Urinary bladder (tissue), 4 donors: ENCODE data around the gene RASL10B. TPM values are rescaled to one million over a fixed set of nuclear protein-coding genes. Genes with fewer than 3 reads are reported as not detected.

Source experiments
- DNase-seq: peaks from one replicate; pipeline ENCODE4 v3.0.0-alpha.2; 2015; ENCODE audit errors: extremely low spot score
- H3K27ac ChIP-seq: one replicate; pipeline ENCODE4 v1.5.1; 2013; ENCODE audit warnings: low read depth, mild to moderate bottlenecking, moderate library complexity
- H3K36me3 ChIP-seq: one replicate; pipeline ENCODE4 v1.6.1; 2013; ENCODE audit warnings: mild to moderate bottlenecking, moderate library complexity; ENCODE audit not compliant: insufficient read depth
- H3K4me1 ChIP-seq: one replicate; pipeline ENCODE4 v1.6.1; 2013; ENCODE audit warnings: mild to moderate bottlenecking, moderate library complexity; ENCODE audit not compliant: insufficient read depth
- H3K4me3 ChIP-seq: one replicate; pipeline ENCODE4 v1.5.1; 2013; ENCODE audit warnings: low read depth, low read length
- WGBS: extraction: QIAGEN DNeasy Blood & Tissue Kit; methylation state at CpG from one replicate; pipeline ENCODE4 v1.1.7; 2013; 5-methylcytosine and 5-hydroxymethylcytosine counted together
- polyA plus RNA-seq: library from polyadenylated mRNA; stranded (reverse); fragments of 200-250 nt; gene quantifications from one replicate; pipeline ENCODE4 v1.2.3, GENCODE V29; 2013
- total RNA-seq: library from RNA; depleted of rRNA; stranded (reverse); fragments of >200 nt; gene quantifications from one replicate; pipeline ENCODE4 v1.2.3, GENCODE V29; 2014
- donor health status: healthy with polysubstance abuse.
- donor health status: healthy.

Gene RASL10B
- total and polyA plus RNA-seq, 2 donors, result 0.69 to 3.0 TPM

DNA sequence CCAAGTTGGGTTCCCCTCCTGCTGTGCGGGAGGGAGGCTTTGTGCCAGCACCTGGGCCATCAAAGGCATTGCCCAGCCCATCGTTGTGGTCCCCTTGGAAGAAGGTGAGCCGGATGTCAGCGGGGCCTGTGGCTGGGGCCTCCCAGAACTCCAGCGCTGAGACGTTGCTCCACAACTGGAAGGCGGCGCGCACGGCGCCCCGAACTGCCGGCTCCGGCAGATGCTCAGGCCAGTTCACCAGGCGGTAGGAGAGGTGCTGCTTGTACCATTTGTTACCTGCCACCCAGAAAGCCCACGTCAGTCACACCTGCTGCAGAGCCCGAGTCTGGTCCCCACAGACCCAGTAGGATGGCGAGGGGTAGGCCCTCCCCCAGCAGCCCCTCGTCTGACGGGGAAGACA, 41.7 kb downstream of the RASL10B start:
- no peak for DNase-seq
- H3K36me3 ChIP-seq, result no peaks in the 10 kb centered on the region
- no peak overlapping the region for H3K27ac ChIP-seq
- H3K4me3 ChIP-seq, result no peak overlapping the region
- H3K4me1 ChIP-seq, result no peaks in the 10 kb centered on the region
- WGBS, result 84% methylated on average over 20 of the region's 20 CpGs

DNA sequence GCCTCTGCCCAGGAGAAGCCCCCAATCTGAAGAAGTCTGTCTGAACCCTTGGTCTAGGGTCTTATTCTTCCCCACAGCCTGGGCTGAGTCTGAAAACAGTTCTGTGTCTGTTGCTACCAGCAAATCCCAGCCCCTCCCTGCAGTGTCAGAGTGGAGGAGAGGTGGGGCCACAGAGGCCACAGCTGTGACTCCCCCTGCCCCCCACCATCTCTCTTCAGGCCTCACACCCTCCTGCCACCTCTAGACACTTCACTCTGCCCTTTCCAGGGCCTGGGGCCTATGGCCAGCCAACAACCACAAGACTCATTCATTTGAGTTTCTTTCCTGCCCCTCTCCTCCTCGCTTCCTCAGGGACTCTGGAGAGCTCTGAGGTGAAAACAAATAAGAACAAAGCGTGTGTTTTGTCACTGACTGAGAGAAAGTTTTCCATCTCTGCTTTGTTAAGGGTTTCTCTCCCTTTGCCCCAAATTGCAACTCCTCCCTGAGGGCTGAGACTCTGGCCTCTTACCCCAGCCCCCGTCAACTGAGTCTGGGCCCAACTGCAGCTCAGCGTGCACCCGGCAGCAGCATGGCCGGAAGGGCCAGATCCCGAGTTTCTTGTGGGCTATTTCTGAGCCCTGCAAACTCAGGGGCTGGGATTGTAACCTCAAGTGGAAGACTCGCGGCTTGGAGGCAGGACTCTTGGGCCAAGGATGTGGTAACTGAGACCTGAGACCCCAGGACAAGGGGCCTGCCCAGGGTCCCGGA, 42.4 kb downstream of the RASL10B start:
- H3K27ac ChIP-seq, result no peak overlapping the region
- H3K4me3 ChIP-seq, result no peak overlapping the region
- no peaks in the 10 kb centered on the region for H3K4me1 ChIP-seq
- no peak for DNase-seq
- WGBS, result 30% methylated on average over 10 of the region's 10 CpGs
- H3K36me3 ChIP-seq, result no peaks in the 10 kb centered on the region

DNA sequence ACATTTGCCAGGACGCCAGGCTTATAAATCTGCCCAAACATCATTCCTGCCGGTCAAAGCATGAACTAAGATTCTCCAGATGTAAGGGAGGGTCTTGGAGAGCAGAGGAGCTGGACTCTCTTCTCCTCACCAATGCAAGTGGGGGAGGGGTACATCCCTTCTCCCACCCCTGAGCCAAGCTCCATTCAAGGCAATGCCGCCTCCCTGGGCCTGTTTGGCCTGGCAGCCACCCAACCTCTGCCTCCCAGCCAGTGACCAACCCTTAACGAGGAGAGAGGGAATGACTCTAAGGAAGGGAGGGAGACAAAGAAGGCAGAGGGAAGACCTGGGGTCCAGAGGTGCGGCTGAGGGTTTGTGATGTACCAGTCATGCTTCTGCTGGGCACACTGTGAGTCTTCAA, 43.1 kb downstream of the RASL10B start:
- 35% methylated on average over 5 of the region's 5 CpGs for WGBS
- DNase-seq, result no peak
- H3K4me3 ChIP-seq, result no peak overlapping the region
- H3K36me3 ChIP-seq, result no peaks in the 10 kb centered on the region
- H3K4me1 ChIP-seq, result no peaks in the 10 kb centered on the region
- H3K27ac ChIP-seq, result no peak overlapping the region

DNA sequence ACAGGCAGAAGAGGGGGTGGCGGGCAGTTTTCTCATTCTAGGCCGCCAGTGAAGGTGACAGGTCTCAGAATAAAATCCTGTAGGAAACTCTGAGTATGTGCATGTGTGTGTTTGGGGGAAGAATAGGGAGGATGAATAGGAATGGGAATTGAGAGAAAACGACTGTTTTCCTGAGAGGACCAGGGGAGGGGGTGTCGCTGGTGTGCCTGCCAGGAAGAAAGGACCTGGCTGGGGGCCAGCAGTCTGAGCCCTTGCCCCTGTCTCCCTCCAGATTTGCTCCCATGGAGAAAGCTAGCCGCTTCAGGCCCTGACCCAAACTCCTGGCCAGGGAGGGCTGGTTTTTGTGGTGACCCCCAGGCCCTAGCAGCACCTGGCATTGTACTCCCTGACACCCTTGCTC, 43.6 kb downstream of the RASL10B start:
- H3K4me3 ChIP-seq, result no peak overlapping the region
- WGBS, result 41% methylated on average over 5 of the region's 5 CpGs
- H3K4me1 ChIP-seq, result no peaks in the 10 kb centered on the region
- DNase-seq, result no peak
- H3K36me3 ChIP-seq, result no peaks in the 10 kb centered on the region
- H3K27ac ChIP-seq, result no peak overlapping the region

DNA sequence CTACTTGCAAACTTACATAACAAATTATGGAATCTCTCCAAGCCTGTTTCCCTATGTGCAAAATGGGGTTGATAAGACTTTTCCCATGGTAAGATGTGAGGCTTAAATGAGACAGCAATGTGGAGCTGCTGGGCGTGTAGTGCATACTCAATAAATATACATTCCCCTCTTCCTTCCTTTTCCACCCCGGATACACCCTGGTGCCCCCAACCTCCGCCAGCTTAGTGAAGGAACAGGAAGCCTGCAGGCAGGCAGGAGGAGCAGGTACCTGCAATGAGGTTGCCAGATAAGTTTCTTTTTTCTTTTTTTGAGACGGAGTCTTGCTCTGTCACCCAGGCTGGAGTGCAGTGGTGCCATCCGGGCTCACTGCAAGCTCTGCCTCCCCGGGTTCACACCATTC, 44.1 kb downstream of the RASL10B start:
- Histone ChIP-seq H3K36me3 (no peaks in the 10 kb centered on the region), H3K27ac (no peak overlapping the region), H3K4me3 (no peak overlapping the region), H3K4me1 (no peaks in the 10 kb centered on the region)
- DNase-seq, result no peak
- WGBS, result 56% methylated on average over 6 of the region's 6 CpGs

DNA sequence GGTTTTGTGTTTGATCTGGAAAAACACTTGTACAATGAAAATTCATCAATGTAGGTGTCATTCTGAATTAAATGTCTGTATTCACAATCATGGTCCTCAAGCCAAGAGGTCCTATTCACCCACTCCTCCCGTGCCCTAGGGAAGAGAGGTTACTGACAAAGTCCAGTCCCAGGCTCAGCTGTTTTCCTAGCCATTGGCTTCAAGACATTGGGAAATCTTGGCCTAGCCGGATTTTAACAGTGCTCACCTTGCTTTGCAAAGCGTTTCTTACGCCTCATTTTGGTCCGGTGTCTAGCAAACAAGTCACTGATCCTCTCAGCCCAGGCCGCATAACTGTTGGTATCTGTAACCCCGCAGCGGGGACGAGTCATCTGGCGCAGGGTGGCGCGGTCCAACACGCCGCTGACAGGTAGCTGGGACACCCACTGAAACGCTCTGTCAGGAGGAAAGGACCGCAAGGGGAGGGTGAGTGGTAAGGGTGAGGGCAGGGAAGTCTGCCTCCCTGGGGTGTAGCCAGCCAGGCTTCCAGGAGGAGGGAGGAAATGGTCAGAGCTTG, 47.3 kb downstream of the RASL10B start:
- 87% methylated on average over 16 of the region's 16 CpGs for WGBS
- no peaks in the 10 kb centered on the region for H3K4me1 ChIP-seq
- H3K27ac ChIP-seq, result no peak overlapping the region
- no peak overlapping the region for H3K4me3 ChIP-seq
- no peaks in the 10 kb centered on the region for H3K36me3 ChIP-seq
- DNase-seq, result no peak

DNA sequence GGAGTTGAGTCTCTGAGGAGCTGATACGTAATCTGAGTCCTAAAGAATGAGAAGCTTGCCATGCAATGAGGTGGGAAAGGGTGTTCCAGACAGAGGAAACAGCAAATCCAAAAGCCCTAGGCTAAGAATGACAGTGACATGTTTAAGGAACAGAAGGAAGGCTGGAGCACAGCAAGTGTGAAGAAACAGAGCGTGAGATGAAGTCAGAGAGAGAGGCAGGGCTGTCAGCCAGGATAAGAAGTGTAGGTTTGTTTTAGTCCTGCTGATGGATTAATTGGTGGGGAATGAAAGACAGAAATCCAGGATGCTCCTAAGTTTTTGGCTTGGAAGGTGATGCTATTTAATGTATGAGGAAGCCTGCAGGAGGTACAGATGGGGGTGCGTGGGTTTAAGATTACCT, 49.5 kb downstream of the RASL10B start:
- no peaks in the 10 kb centered on the region for H3K4me1 ChIP-seq
- no peak overlapping the region for H3K4me3 ChIP-seq
- WGBS, result 51% methylated on average over 3 of the region's 3 CpGs
- no peak overlapping the region for H3K27ac ChIP-seq
- no peak for DNase-seq
- H3K36me3 ChIP-seq, result no peaks in the 10 kb centered on the region

DNA sequence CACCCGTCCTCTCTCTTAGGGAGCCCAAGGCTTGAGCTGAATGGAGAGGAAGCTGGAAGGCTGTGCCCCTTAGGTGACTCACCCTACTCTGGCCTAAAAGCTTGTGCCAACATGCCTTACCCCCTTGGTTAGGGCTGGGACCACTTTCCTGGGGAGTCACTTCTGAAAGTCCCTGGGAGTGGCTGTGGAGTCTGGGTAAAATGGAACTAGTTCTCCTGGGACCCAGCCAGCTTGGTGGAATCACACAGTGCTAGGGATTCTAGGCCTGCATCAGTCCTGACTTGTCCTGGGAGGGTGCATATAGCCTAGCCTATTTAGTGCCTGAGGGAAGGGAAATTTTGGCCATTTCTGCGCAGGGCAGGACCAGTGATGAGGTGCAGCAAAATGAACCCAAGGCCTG, 53.5 kb downstream of the RASL10B start:
- Histone ChIP-seq H3K4me3 (no peak overlapping the region), H3K36me3 (no peaks in the 10 kb centered on the region), H3K27ac (peak overlapping the region; percentile 44), H3K4me1 (no peaks in the 10 kb centered on the region)
- 87% methylated on average over 2 of the region's 2 CpGs for WGBS
- DNase-seq, result no peak

DNA sequence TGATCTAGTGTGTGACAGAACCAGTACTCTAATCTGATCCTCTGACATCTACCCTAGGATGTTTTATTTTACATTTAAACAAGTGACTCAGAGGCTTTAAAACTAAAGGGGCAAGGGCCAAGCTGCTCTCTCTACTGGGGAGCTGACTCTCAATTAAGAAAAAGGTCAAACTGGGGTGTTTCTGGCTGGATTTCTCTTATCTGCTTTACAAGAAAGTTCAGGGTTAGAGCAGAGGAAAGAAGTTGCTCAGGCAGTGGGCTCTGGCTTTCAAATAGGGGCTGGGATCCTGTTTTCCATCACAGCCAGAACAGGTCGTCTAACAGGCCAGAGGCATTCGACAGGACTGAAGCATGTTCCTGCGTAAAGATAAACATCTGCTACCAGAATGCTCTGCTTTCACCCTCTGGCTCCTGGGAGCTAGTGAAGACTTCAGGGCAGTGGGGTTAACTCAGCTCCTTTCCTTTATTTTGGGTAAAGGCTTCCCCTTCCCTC, 55.5 kb downstream of the RASL10B start:
- H3K27ac ChIP-seq, result peak overlapping the region; percentile 89
- no peak overlapping the region for H3K4me3 ChIP-seq
- H3K36me3 ChIP-seq, result no peaks in the 10 kb centered on the region
- no peaks in the 10 kb centered on the region for H3K4me1 ChIP-seq
- no peak for DNase-seq
- whole genome bisulfite sequencing, result 24% methylated on average over 3 of the region's 3 CpGs

DNA sequence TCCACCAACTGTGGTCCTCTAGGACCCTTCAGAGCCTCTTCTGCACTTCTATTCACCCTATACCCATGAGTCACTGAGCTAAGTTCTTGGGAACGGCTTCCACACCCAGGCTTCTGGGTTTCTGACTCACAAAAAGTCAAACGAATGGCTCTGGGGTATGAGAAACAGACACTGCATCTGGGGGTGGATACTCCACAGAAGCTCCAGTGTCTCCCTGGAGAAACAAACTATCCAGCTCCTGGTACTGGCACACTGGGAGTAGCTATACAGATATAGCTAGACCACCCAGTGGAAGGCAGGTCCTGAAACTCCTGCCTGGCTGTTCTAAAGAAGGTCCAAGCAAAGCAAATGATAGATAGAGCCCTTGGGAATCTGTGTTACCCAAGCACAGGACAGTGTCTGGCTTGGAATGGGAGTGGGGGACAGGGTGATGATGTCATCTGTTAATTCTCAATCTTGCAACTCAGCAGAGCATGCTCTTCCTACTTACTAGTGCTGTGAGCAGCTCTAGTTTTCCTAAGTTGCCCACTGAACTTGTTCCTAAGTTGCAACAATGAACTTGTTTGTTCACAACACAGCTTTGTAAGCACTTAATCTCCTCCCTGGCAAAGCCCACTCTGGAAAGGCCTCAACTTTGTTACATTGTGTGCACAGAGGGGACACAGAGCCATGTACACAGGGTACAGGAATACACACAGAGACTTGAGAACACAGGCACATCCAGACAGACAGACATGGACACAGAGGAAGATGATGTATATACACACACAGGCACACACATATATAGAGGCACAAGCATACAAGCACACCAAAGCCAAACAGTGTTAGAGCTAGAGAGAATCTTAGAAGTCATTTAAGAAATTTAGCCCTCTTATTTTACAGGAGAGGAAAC, 57.3 kb downstream of the RASL10B start:
- Histone ChIP-seq H3K36me3 (no peaks in the 10 kb centered on the region), H3K4me3 (no peak overlapping the region), H3K4me1 (no peaks in the 10 kb centered on the region), H3K27ac (peak overlapping the region; percentile 65)
- 21% methylated on average over 2 of the region's 2 CpGs for WGBS
- DNase-seq, result no peak

DNA sequence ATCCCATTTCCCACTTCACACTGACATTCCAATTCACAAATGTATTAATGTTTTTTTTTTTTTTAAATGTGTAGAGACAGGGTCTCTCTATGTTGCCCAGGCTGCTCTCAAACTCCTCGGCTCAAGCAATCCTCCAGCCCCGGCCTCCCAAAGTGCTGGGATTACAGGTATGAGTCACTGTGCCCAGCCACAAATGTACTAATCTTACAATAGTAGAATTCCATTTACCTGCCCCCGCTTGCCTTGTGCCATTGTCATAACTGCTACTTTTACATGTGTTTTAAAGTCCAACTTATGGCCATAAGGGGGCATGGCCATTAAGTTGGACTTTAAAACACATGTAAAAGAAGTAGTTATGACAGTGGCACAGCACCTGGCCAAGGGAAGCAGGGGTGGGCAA, 59.4 kb downstream of the RASL10B start:
- Histone ChIP-seq H3K4me1 (no peaks in the 10 kb centered on the region), H3K36me3 (no peaks in the 10 kb centered on the region), H3K4me3 (no peak overlapping the region), H3K27ac (no peak overlapping the region)
- 90% methylated on average over 3 of the region's 3 CpGs for WGBS
- no peak for DNase-seq

DNA sequence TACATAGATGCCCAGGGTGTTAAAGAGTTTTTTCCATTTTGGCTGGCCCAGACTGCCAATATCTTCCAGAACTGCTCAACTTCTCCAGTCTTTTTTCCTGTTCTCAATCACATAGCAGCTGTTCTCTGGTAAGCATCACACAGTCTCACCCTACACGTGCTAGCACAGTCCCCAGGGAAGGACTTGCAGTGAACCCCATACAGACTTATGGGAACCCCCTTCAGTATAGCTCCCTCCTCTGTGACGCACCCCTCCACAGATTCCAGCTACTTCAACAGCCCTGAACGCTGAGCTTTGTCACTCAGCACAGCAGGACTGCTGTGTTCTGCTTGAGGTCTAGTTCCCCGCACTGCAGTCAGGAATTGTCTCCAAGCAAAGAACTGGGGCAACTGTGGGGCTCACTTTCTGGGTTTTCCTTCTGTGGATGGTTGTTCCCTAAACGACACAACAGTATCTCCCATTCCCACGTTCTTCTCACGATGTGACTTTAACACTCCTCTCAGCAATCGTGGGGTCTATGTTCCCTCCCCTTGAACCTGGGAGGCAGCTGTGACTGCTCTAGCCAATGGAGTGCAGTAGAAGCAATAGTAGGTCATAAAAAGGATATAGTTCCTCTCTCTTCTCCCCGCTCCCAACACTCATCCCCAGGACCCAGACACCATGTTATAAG, 60.4 kb downstream of the RASL10B start:
- 56% methylated on average over 9 of the region's 9 CpGs for WGBS
- Histone ChIP-seq H3K4me3 (no peak overlapping the region), H3K27ac (no peak overlapping the region), H3K36me3 (no peaks in the 10 kb centered on the region), H3K4me1 (no peaks in the 10 kb centered on the region)
- DNase-seq, result no peak
